Measurements from ENCODE around the gene PRKRA.
"Not testable (repeated sequence)": the region's sequence is repeated elsewhere in the genome, so short reads cannot be mapped to it uniquely, and the experiment has no call there.

PRKRA gene

GRCh38 chr2:178450774-178451525, at the start of gene PRKRA, which contains the start of gene PJVK:
Gene PRKRA (minus strand): TSS chr2:178451175. CDS start chr2:178451030, 145 bp downstream.
Gene PJVK (plus strand): TSS chr2:178451378. CDS start chr2:178453410, 2,032 bp downstream.
- peak; percentile 84 for DNase-seq

GRCh38 chr2:178499640-178500039, 48.7 kb upstream of the PRKRA start:
- DNase-seq: no peak

DNA sequence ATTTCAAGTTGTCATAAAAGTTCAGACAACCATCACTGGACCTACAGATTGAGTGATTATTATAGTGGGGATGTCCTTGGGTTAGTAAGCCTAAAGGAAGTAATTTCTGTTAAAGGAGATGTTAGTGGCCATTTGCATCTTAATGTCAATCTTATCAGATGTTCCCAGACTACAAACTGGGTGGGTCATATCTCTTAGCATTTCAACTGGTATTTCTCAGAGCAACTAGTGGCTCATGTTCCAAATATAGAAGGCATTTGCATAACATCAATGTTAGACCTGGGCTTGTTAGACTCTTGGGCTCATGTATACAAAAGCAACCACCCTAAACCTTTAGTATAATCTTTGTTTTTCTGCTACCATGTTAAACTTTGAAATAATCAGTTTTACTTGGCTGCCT, 47.2 kb upstream of the PRKRA start:
- no peak for DNase-seq

DNA sequence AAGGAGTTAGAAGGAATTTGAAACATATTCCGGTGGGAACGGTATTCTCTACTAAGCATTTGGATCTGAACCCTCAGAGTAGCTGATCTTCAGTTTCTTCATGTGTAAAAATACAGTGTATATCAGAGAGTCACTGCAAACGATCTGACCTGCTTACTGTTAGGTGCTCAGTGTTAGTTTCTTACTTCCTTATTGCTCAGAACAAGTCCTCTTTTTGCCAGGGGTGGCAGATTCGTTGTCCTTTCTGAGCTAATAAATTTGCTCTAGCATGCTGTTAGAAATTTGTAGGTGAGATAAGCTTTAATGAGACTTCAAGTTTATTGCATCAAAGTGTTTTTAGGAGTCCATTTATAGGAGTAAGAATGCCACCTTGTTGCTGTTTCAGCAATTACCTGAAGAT, 45.1 kb upstream of the PRKRA start:
- no peak for DNase-seq

DNA sequence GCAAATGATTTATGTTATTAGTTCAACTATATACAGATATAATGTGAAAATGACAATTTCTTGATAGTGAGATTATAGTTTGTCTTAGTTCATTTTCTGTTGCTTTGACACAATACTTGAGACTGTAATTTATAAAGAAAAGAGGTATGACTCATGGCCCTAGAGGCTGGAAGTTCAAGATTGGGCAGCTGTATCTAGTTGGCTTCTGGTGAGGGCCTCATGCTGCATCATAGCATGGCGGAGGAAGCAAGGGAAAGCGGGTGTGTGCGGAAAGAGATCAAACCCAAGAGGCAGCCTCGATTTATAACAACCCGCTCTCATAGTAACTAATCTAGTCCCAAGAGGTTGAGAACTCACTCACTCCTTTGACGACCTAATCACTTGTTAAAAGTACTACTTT, 40.6 kb upstream of the PRKRA start:
- no peak for DNase-seq

GRCh38 chr2:178485356-178485755, 34.4 kb upstream of the PRKRA start:
- no peak for DNase-seq

GRCh38 chr2:178484245-178485041, 33.5 kb upstream of the PRKRA start:
- peak; percentile 80 for DNase-seq

DNA sequence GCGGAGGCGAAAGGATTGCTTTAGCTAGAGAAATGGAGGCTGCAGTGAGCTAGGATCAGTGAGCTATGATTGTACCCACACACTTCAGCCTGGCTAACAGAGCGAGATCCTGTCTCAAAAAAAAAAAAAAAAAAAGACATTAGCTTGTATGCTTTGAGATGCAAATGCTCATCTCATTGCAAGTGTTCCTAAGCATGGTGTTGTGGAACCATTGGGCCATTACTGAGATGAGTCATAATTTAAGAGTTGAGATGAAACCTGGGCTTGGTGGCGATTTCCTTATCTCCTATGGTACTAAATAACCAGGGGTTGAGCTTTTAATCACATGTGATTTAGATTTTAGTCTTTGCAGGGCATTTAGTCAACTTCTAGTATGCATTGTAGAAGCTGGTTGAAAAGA, 31.5 kb upstream of the PRKRA start:
- DNase-seq: no peak

GRCh38 chr2:178480227-178481181, 29.5 kb upstream of the PRKRA start, which contains the start of gene PLEKHA3:
Gene PLEKHA3 (plus strand): TSS chr2:178480457. CDS start chr2:178480870, 413 bp downstream.
- DNase-seq: peak; percentile 45

- DNase-seq: no peak
These were observed 28.8 kb upstream of the PRKRA start for GRCh38 chr2:178479758-178480226.

DNA sequence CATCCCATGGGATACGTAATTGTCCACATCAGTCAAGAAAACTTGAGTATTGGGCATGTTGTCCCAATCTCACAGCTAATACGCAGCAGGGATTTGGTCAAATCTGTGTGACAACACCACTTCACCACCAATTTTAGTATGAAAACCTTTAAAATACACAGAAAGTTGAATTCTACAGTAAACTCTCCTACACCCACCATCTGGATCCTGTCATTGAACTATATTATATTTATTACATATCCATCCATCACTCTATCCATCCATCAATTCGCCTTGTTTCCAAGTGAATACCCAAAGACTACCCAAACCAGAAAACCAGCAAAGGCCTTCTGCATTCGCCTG, 28.3 kb upstream of the PRKRA start:
- DNase-seq: peak; percentile 38

DNA sequence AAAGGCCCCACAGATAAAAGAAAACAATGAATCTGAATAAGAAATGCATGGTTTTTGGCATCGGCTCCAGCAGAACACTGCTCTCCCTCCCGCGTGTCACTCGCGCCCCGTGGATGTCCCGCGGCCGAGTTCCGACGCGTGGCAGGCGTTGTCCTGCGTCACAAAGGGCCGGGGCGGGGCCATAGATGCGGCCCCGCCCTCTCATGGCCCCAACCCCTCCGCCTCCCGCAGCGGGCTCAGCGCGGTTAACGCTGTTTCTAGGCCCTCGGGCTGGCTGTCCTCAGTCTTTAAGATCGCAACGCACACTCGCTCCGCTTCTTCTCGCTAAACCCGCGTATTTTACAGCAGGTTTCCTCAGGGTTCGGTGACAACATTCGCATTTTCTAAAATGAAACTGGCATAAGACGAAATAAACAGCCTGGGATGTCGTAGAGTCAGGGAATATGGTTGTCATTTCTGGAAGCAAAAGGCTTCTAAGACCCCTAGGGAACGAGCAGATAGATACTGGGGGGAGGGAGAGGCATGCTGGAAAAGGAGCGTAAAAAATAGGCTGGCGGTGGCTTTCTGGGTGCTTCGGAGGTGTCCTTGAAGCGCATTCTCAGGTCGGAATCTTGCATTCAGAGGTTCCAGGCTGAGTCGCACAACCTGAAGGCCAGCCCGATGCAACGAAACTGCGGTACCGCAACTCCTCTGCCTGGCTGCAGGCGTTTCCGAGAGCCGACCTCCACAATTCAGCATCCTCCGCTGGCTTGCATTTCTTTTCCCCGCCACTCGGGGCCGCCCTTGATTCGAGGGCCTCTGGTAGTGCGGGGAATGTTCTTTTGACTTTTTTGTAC, 27.7 kb upstream of the PRKRA start, which contains the start of gene FKBP7:
TSS of gene FKBP7 (minus strand) at position 162 of the 836 bp plus-strand sequence. CDS start at position 61, 101 bp downstream.
- DNase-seq: peak; percentile 76

DNA sequence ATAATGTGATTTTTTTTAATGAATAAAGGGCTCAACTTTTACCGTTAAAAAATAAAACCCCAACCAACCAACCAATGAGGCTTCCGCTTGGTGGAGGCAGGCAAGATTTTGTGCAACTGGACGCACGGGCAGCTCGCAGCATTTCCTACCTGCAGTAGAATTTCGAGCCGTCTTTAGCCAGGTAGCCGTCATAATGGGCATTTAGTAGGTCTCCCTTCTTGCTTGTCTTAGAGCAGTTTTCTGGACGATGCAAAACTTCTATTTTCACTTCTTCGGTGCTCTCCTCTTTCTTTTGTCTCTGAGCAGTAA, 27.1 kb upstream of the PRKRA start:
- DNase-seq: no peak

- DNase-seq: no peak
These were observed 26.6 kb upstream of the PRKRA start for GRCh38 chr2:178477443-178478129.

DNA sequence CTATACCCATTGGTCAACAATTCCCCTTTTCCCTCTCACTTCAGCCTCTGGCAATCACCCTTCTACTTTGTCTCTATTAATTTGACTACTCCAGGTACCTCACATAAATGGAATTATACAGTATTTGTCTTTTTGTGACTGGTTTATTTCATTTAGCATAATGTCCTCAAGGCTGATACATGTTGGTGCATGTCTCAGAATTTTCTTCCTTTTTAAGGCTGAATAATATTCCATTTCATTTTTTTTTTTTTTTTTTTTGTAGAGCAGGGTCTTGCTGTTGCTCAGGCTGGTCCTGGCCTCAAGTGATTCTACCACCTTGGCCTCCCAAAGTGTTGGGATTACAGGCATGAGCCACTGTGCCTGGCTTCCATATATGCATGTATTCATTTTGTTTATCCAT, 25.5 kb upstream of the PRKRA start:
- DNase-seq: no peak

- no peak for DNase-seq
These were observed 23.6 kb upstream of the PRKRA start for GRCh38 chr2:178474560-178474959.

- no peak for DNase-seq
These were observed 23.0 kb upstream of the PRKRA start for GRCh38 chr2:178473931-178474330.

DNA sequence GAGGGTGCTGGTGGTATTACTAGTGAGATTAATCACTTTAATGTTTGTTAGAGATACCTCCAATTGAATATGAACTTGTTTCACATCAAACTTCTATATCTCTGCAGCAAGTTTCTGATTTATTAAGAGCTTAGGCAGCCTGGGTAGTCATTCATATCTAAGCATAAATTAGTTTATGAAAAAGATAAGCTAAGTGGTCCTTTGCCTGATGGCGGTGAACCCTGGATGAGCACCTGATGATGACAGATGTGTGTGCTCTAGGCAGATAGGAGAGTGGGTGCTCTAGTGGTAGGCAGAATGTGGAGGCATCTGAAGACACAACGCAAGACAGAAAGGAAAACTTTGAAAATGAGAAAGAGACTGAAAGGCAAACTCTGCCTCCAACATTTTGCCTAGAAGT, 22.4 kb upstream of the PRKRA start:
- DNase-seq: no peak

- not testable (repeated sequence) for DNase-seq
These were observed 20.3 kb upstream of the PRKRA start for GRCh38 chr2:178471313-178471712.

GRCh38 chr2:178469219-178469849, 18.4 kb upstream of the PRKRA start:
- no peak for DNase-seq

GRCh38 chr2:178457390-178457886, 6.5 kb upstream of the PRKRA start:
- DNase-seq: no peak

Data from NCI-H2029 treated with DMSO at 0.1 percent for 48 hours (cell line).